ENCODE data around the gene PLXNA2.

The PLXNA2 gene

DNA sequence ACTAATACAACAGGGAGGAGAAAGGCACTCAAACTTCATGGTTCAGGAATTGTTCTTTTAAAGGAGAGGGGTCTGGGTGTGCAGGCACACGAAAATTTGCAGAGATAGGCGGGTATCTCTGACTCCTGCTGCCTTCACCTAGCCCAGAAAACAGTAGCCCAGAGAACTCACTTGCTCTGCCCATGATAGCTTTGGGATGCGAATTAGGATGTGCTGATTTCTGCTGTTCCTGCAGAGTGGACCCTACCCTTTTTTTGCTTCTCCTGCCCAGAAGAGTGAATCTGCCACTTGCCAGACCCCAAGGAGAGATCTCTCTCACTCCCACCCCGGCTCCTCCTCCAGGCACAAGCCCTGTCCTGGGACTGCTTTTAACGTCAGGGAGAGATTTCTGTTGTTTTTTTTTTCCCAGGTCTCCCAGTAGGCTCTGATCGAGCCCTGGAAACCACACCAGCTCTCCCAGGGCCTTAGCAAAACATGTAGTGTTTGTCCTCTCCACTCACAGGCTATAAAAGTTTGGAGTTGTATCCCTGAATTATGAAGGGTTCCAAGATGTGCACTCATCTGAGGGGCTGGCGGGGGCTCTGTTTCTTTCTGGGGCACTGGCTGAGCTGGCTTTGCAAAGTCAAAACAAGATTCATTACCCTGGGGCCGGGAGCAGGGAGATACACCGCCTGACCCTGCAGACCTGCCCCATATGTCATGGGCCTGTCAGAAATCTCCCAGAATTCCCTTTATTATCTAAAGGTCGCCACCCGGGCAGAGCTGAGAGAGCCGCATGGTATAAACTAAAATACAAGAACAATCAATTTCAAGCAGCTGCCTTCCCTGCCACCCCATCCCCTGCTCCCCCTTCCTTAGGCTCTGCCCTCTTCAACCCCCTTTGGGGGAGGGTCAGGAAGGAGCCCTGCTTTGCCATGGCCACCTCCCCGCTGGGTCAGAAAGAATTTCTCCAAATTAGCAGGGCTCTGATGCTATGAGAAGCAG lies 17.9 kb downstream of the PLXNA2 start:
- DNase-seq: no peak

DNA sequence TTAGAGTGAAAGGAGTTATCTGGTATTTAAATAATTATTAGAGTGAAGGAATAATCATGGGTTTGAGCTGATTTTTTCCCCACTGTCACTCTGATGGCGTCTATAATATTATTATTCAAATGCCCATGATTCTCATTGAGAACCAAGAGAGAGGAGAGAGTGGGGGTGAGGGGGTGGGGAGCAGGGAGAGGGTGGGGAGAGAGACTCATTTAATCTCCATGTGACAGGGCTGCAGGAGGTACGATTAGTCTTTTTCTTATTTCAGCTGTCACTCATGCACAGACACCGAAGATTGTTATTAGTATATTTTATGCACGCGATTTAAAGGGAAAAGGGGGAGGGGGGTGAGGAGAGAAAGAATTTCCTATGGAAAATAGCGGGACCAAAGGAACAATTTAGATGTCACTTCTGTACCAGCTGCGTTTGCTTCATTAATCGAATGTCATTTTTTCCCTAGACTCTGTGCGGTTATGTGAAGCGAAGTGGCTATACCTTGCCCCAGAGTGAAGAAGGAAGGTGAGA lies 19.9 kb downstream of the PLXNA2 start:
- peak in 4 of 56 donors; percentile 22 to 35 (median 30) for DNase-seq

DNA sequence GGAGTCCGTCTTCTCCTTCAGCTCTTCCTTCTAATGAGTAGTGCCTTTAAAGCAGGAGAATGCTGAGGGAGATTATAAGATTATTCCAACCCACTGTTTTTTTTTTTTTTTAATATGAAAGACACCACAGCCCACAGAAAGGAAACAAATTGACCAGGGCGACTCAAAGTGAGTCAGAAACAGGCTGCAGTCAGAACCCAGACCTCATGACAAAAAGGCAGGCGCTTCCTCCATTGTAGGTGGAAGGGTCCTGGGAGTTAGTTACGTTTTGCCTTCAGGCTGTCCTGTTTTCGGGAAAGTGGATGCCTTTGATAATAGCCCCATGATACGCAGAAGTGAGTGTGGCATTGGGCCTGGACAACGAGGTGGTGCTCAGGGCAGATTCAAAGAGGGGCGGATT lies 21.0 kb downstream of the PLXNA2 start:
- no peak for DNase-seq

DNA sequence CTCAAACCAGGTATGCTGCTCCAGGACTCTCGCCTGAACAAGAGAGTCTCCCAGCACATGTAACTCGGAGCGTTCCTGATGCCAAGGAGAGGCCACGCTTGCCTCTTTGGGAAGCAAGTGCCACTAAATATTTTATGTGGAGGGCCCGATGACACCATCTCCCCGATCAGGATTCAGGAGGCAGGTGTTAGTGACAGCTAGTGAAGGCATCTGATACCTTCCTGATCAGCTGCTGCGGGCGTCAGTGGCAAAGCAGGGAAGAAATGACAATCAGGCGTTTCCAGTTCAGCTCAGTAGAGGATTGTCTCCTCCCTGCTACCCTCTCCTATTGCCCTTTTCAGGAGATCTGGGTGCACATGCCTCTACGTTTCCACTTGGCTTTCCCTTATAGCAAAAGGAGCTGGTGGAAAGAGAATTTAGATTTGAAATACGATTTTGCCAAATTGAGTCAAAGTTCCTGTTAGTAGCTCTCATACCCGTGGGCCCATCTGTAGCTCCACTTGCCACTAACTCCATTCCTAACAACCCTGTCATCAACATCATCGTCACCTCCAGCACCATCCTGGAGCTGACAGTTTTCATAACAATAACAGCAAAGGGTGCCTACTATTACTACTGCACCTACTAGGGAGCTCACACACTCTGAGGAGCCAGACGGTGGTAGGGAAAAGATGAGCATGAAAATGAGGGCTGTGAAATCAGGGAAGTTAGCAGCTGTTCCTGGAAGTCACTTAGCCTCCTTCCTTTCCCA lies 21.6 kb downstream of the PLXNA2 start:
- DNase-seq: peak in 5 of 56 donors; percentile 30 to 43 (median 36)

DNA sequence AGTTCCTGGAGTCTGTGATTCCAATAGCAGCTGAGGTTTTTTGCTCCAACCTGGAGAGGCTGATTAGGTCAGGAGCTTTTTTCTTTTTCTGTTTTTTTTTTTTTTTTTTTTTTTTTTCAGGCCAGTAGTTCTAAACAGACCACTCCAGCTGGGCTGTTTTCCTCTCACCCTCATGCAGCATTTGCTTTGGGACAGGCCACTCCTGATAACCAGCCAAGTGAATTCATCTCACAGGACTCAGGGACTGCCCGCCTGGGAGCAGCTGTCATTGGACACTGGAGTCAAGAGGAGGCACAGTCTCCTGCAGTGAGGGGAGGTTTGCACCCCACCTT lies 22.9 kb downstream of the PLXNA2 start:
- DNase-seq: peak in 1 of 56 donors; percentile 16

DNA sequence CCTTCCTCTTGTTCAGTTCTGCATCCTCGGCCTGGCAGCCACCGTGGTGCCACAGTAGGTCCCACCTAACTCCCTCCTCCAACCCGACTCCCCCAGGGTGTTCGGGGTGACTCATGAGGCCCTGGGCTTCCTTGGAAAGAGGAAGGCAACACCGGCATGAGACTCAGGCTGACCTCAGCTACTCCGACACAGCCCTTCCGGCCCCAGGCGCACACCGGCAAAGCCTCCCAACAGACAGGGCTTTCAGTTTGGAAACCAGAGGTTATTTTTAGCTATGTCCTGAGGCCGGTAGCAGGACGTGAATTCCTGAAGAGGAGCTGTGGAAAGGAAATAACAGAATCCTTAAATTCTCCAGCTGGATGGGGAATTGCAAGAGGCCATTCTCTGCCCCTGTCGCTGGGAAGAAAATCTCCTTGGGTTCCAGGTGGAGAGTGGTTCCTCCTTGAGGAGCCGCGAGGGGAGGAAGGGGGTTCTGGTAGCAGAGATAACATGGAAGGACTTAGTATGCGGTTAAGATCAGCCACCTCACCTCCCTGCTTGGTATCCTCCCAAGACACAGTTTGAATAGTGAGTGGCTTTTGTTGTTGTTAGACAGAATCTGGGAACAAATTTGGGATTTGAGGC lies 24.4 kb downstream of the PLXNA2 start:
- DNase-seq: peak in 1 of 56 donors; percentile 34

DNA sequence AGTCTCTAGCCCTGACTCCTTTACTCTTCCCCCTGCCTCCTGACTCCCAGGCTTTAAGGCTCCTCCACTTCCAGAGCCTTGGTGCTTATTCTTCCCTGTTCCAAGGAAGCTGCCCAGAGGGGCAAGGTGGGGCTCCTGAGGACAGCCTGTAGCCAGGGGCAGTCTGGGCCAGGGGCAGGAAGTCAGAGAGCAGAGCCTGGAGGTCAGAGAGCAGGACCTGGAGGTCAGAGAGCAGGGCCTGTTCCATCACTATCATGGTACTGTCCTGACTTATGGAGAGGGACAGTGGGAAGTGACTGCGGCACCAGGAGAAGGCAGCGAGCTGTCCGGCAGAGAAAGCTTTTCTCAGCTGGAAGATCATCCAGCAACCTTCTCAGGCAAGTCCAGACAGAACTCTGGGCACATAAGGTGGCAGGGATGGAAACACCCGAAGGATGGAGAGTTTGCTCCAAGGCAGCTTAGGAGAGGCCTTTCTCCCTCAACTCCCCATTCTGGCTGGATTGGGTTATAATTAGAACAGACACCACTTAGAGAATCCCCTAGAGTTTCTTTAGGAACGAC lies 25.0 kb downstream of the PLXNA2 start:
- no peak for DNase-seq

DNA sequence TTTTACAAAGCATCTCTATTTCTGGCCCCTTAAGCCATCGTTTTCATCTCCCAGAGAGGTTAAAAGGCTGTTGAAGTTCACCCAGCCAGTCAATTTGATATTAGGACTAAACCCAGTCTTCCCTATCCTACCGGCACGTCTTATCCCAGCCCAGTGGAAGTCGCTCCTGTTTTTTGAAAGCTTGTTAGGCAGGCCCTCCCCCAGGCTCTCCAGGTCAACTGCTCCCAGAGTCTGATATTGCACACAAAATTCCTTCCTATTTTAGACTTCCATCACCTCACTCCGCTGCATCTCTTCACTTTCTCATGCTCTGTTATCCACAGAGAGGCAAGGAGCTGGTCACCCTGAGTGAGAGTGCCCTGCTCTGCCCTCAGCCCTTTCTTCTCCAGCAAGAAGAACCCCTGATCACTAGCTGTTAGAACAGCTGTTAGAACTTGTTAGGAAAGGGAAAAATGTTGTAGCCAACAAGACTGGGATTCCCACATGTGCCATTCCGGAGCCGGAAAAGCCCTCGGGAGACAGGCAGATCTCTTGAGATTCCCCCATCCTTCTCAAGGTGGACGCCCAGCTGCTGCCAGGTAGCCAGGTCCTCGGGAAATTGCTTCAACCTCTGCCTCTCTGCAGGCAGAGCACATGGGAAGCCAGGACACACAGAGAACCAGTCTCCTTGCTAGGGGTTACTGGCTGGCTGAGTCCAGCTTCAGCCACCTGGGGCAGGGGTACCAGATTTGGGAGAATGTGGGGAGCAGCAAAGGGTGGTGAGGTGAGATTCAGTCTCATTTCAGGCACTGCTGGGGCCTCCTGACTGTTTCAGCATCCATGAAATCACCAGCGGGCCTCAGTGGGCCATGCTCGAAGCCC lies 25.7 kb downstream of the PLXNA2 start:
- DNase-seq: no peak

DNA sequence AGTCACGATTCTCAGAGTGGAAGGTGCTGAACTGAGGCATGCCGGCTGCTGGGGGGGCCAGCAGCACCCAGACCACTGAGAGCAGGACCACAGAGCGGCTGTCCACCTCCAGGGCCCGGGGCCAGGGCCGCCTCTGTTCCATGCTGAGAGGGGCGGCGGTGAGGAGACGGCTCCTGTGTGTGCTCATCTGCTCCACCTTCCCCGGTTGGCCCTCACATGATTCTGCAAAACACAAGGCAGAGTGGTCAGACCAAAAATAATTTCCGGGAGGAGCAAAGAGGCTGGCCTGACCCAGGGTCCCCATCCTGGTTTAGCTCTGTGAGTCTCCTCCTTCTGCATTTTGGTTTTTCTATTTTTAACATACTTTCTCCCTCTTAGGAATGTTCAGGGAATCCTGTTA lies 26.4 kb downstream of the PLXNA2 start:
- no peak for DNase-seq

DNA sequence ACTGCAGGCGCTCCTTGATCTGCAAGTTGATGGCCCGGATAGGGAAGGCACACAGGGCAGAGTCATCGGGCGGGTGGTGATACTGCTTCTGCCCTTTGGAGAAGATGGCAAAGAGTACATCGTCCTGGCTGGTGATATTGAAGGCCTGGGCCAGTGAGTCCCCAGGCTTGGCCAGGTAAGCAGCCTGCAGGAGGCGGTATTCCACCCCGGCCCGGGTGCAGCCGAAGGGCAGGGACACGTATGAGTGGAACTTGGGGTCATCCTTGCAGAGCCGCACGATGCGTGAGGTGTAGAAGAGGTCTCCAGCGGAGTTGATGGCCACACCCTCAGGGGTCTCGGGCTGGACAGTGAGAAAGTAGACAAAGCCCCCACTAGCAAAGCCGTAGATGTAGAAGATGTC lies 27.4 kb downstream of the PLXNA2 start:
- no peak for DNase-seq

DNA sequence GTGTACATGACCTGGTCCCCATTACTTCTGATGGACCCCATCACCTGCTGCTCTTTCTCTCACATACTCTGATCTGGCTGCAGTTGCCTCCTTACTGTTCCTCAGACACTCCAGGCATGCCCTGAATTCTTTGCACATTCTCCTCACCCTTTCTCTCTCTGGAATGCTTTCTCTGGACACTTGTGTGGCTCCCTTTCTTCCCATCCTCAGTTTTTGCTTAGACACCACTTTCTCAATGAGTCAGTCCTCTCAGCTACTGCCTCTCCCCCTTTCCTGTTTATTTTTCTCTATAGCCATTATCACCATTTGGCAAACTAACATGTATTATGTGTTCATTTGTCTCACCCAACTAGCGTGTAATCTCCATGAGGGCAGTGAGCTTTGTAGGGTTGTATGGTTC lies 28.1 kb downstream of the PLXNA2 start:
- no peak for DNase-seq

DNA sequence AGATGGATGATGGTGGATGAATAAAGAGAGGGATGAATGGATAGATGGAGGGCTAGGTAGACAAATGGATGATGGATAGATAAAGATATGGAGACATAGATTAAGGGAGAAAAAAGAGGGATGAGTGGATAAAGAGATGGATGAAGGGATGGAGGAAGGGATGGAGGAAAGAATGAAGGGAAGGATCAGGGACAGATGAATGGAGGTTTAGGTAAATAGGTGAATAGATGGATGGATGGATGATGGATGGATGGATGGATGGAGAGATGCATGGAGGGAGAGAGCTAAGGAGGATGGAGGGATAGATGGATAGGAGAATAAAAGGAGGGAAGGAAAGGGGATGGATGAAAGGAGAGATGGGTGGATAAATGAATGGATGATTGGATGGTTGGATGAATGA lies 28.8 kb downstream of the PLXNA2 start:
- no peak for DNase-seq

DNA sequence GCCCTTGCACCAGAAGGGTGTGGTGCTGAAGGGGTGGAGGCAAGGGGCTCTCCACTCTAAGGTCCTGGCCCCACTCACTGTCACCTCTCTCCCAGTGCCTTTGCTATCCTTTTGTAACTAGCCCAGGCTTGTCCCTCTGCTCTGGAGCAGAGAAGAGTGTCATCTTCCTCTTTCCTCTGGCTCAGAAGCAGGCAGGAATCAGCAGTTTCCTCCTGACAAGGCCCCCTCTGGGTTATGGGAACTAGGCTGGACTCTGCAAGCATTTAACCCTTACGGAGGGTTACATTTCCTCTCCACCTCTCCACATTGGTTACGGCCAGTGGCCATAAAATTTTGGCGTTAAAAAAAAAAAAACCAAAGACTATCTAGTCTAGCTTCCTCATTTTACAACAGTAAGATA lies 30.4 kb downstream of the PLXNA2 start:
- no peak for DNase-seq

DNA sequence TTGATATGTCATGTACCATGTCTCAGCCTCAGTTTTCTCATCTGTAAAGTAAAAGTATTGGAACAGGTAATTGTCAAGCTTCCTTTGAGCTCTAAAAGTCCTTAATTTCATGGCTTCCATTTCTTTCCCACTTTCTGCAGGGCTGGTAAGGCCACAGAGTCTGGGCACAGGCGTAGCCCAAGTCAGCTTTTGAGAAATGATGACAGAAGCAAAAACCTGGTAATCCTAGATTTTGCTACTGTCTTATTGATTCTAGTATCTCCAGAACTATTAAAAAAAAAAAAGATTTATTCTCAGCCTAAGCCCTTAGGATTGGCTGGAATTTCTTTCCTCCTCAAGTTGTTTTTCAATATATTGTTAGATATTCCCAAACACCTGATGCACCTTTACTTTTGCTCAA lies 31.3 kb downstream of the PLXNA2 start:
- DNase-seq: no peak

DNA sequence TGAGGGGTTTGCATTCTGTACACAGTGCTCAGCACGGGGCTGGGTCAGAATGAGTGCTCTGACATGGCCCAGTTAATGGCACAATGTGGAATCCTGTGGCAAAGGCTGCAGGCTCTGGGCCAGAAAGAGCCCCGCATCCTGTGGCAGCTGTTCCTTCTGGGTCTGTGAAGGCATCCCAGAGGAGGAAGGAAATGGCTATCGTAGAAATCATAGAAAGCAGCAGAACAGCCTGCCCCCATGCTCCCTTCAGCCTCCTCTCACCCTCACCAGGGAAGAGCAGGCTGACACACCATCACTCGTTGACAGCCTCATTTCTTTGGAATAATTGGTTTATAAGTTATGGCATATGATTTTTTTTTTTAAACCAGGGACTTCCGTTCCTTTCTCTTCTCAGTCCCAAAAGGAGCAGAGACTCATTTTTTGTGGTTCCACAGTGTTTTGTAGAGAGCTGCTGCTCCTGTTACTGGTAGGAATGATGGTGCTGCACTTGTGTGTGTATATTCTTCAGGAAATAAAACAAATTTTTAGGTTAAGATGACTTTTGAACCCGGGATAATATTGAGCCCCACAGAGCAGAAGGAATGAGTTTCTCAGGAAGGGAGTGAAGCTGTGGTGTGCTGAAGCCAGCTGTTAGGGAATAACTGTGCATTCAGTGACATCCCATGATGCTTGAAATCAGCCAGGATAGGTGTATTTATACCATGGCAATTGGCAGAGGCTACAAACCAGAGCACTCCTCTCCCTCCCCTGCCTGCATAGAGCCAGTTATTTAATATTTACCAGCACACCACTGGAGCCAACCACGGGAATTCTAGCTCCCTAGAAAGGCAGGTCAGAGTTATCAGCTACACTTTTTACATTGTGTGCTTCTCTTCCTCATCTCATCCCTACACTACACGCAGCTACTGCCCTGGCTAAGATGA lies 32.0 kb downstream of the PLXNA2 start:
- peak in 2 of 56 donors; percentile 14 to 17 for DNase-seq

DNA sequence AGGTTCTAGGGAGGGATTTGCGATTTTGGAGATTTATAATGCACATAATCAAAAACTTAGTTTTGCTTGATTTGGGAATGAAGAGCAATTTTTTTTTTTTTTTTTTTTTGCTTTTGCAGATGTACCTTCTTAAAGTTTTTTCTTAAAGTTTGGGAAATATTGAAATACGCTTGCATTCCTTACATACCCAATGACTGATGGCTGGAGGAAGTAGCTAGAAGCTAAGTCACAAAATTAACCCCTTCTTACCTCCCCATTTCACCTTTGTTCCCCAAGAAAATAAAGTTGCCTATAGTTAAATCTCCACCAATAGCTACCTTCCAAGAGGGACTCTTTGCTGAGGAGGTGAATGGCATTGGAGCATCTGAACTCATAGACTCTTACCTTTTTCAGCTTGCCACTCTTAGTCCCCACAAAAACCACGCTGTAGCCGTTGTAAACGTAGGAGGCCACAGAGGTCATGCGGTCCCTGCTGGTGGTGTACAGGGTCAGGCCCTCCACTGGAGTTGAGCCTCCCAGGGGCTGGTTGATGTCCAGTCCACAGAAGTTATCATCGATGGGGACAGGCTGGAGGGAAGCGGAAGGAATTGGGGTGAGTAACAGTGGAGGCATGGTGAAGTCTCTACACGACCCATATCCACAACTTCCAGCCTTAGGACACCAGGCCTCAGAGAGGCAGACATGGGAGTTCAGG lies 34.1 kb downstream of the PLXNA2 start:
- DNase-seq: no peak

DNA sequence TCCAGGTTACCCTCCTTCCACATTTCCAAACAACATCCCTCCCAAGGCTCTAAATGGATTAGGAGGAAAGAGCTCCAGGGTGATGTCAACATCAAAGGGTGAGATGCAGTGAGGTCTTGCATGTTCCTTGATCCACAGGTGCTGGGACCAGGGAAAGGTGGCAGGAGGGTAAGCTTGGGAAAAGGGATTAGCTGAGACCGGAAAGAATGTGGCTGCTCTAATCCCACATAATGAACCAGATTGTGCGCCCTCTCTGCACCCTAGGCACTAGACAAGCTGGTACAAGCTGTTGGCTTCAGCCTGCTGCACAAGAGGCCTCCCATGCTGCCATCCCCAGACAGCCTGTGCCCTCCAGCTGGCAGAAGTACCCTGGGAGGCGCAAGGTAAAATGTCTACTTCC lies 34.9 kb downstream of the PLXNA2 start:
- DNase-seq: no peak

DNA sequence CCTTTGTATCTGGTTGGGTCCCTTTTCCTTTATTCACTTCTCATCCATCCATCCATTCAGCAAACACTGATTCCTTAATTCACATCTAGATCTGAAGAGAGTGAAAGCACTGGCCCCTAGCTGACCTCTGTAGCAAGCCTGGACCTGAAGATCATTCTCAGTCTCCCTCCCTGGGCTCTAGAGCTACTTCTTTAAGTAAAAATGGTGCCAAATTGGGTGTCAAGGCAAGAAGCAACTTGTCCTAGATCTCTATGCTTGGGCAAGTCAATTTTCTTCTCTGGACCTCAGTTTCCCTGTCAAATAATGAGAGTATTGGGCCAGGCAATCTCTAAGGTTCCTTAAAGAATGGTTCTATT lies 36.1 kb downstream of the PLXNA2 start:
- DNase-seq: no peak

Measured in nucleus accumbens (tissue), 56 donors.